Stomach (tissue), 9 donors: ENCODE data around the gene AUTS2. TPM values are rescaled to one million over a fixed set of nuclear protein-coding genes. Genes with fewer than 3 reads are reported as not detected.
A peak's percentile ranks its signal among the peaks of the same experiment; 100 is the strongest.

ENCODE experiments used
- DNase-seq, 2 donors: peaks; one replicate each; pipeline versions ENCODE4 v3.0.0 to v3.0.0-alpha.2; 2013 to 2019
- H3K27ac ChIP-seq, 5 donors: fragments of 200-600 bp in 4 of 5; sonication (generic) in 4 of 5; one replicate each; pipeline ENCODE4 v1.5.1; 2013 to 2019; ENCODE audit warnings: mild to moderate bottlenecking in 1 of 5, moderate library complexity in 1 of 5
- H3K27me3 ChIP-seq, 3 donors: fragments of 200-600 bp; sonication (generic); one replicate each; pipeline ENCODE4 v1.5.1; 2017 to 2019; ENCODE audit warnings: mixed run types in 1 of 3
- H3K36me3 ChIP-seq, 4 donors: fragments of 200-600 bp; sonication (generic); 1 replicate in 3 of 4; 2 replicates in 1 of 4; pipeline ENCODE4 v1.5.1; 2016 to 2019
- H3K4me1 ChIP-seq, 4 donors: fragments of 200-600 bp; sonication (generic); one replicate each; pipeline ENCODE4 v1.5.1; 2016 to 2019
- H3K4me3 ChIP-seq, 4 donors: fragments of 200-600 bp; sonication (generic) in 3 of 4; one replicate each; pipeline ENCODE4 v1.5.1; 2016 to 2019; ENCODE audit warnings: mild to moderate bottlenecking in 1 of 4
- H3K9me3 ChIP-seq, 4 donors: fragments of 200-600 bp; sonication (generic); one replicate each; pipeline ENCODE4 v1.5.1; 2016 to 2019
- EP300 ChIP-seq: sonication (generic); formaldehyde crosslinking; IDR thresholded peaks from one replicate; pipeline ENCODE4 v1.6.1; 2017; ENCODE audit warnings: antibody characterized with exemption
- POLR2A ChIP-seq, 4 donors: fragments of 450-650 bp; IDR thresholded peaks; one replicate each; pipeline ENCODE4 v1.6.1; 2016; ENCODE audit warnings: antibody characterized with exemption in 4 of 4, control low read depth in 2 of 4, mild to moderate bottlenecking in 1 of 4, moderate library complexity in 1 of 4
- POLR2AphosphoS5 ChIP-seq, 3 donors: sonication (generic); formaldehyde crosslinking; IDR thresholded peaks; one replicate each; pipeline ENCODE4 v1.6.1; 2016; ENCODE audit warnings: antibody characterized with exemption in 3 of 3
- WGBS, 5 donors: extraction: QIAGEN DNeasy Blood & Tissue Kit in 3 of 5; methylation state at CpG; one replicate each; pipeline versions ENCODE4 v1.1.5 to v1.1.7; 2013 to 2018; 5-methylcytosine and 5-hydroxymethylcytosine counted together
- intact Hi-C: fragments of 100-400 bp; cut with DNase I; formaldehyde crosslinking; loops from one replicate; pipeline ENCODE4 v1.15.1; 2023; ENCODE audit warnings: low total_unique reads
- polyA plus RNA-seq, 3 donors: library from polyadenylated mRNA; stranded (reverse); fragments of 200-250 nt; gene quantifications; one replicate each; pipeline ENCODE4 v1.2.3, GENCODE V29; 2013
- total RNA-seq, 5 donors: library from RNA; depleted of rRNA; stranded (reverse); fragments of >200 nt; gene quantifications; one replicate each; pipeline versions ENCODE4 v1.1.0 to v1.2.3, GENCODE V29; 2014 to 2016
- TF ChIP-seq, protein P1 (sequence below), 7 experiments: fragments of 450-650 bp in 4 of 7; fragments of 200-600 bp in 3 of 7; sonication (generic) in 3 of 7; IDR thresholded peaks; one replicate each; pipeline ENCODE4 v1.5.1; 2016 to 2019; ENCODE audit warnings: antibody characterized with exemption in 7 of 7, control low read depth in 2 of 7, mild to moderate bottlenecking in 1 of 7
- donor health status: healthy with polysubstance abuse.
- donor health status: Bipolar disorder and iron deficiency.
- donor health status: healthy.

AUTS2 gene
- total and polyA plus RNA-seq, 8 donors, result 3.8 to 90.3 (median 38.1) TPM

DNA sequence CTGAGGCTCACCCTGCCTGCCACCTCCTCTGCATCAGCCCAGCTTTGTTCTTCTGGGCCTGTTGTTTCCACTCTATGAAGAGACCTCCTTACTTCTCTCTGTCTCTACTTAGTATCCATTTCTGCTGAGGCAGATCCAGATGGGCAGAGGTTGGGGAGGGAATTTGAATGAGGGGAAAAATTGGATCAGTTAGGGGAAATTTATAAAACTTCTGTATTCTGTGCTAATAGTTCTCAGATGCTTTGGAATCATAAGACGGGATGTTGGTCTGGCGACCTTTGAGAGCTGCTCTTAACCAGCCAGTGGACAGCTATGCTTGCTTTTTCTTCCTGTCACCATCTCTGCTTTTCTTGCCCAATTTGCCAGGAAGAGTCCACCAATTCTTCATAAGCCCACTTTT, 55.5 kb downstream of the AUTS2 start:
- Histone ChIP-seq H3K27me3 (no peaks in the 10 kb centered on the region), H3K36me3 (no peaks in the 10 kb centered on the region), H3K9me3 (no peaks in the 10 kb centered on the region), H3K27ac (no peak overlapping the region), H3K4me1 (peaks cover 9 to 28% (median 20%) of the 10 kb centered on the region in 4 donors), H3K4me3 (no peak overlapping the region)
- intact Hi-C loops, result no loop called here
- DNase-seq, result no peak
- TF ChIP-seq, protein P1, sequence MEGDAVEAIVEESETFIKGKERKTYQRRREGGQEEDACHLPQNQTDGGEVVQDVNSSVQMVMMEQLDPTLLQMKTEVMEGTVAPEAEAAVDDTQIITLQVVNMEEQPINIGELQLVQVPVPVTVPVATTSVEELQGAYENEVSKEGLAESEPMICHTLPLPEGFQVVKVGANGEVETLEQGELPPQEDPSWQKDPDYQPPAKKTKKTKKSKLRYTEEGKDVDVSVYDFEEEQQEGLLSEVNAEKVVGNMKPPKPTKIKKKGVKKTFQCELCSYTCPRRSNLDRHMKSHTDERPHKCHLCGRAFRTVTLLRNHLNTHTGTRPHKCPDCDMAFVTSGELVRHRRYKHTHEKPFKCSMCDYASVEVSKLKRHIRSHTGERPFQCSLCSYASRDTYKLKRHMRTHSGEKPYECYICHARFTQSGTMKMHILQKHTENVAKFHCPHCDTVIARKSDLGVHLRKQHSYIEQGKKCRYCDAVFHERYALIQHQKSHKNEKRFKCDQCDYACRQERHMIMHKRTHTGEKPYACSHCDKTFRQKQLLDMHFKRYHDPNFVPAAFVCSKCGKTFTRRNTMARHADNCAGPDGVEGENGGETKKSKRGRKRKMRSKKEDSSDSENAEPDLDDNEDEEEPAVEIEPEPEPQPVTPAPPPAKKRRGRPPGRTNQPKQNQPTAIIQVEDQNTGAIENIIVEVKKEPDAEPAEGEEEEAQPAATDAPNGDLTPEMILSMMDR (IDR thresholded peaks at IDR 0.05), result no peak
- TF ChIP-seq EP300, result no peak
- WGBS, 5 donors, result 90 to 100% (median 99%) methylated on average over 2 of the region's 2 CpGs

DNA sequence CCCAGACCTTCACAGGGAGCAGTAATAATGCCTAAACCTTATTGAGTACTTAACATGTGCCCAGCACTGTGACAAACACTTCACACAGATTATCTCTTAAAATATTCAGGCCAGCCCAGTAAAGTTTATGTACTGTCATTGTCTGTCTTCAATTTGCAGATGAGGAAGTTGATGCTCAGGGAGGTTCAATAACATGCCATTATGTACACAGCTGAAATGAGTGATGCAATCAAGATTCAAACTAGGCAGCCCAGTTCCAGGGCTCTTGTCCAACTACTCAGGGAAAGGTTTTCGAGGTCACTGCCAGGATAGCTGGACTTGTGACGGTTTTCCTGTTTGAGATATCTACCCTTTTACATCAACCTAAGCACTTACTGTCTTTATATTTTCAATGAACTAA, 56.1 kb downstream of the AUTS2 start:
- H3K27ac ChIP-seq, result no peak overlapping the region
- peaks cover 9 to 28% (median 20%) of the 10 kb centered on the region in 4 donors for H3K4me1 ChIP-seq
- WGBS, 5 donors, result 26 to 43% (median 27%) methylated on average over 2 of the region's 2 CpGs
- DNase-seq, result peak; percentile 32 to 41
- no peaks in the 10 kb centered on the region for H3K27me3 ChIP-seq
- no peak overlapping the region for H3K4me3 ChIP-seq
- H3K9me3 ChIP-seq, result no peaks in the 10 kb centered on the region
- intact Hi-C loops, result no loop called here
- H3K36me3 ChIP-seq, result no peaks in the 10 kb centered on the region
- no peak for TF ChIP-seq POLR2A (IDR thresholded peaks at IDR 0.05)
- TF ChIP-seq POLR2AphosphoS5 (IDR thresholded peaks at IDR 0.05), result peak in 1 of 3 donors; percentile 11

DNA sequence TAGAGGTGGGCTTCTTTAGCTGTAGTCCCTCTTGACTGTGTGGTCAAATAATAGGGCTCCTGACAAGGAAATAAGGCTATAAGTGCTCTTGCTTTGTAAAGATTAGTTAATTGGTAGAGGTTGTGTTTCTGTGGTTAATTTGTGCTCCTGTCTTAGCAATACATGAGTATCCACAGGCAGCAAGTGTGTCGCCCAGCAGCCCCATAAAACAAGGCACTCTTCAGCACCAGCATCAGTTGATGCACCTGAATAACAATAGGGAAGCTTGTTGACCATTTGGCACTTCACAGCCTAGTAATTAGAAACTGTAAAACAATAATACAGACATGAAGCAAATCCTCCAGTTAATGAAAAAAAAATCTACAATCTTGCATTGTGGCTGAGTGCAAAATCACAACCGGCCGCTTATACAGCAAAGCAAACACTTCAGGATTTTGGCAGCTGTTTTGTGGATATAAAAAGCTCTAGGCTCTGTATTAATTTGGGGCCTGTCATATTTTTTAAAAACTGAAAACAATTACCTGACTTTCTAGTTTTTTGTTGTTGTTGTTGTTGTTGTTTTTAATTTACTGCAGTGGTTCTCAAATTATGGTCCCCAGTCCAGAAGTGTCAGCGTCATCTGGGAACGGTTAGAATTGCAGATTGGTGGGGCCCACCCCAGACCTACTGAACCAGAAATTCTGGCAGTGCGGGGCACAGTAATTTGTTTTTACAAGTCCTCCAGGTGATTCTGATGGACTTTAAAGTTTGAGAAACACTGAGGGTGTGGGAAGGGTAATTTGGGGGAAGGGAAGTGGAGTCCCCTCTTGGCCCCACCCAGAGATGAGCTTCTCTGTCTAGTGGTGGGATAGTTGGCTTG, 56.8 kb downstream of the AUTS2 start:
- DNase-seq, result no peak
- intact Hi-C loops, result no loop called here
- Histone ChIP-seq H3K4me1 (peaks cover 9 to 30% (median 20%) of the 10 kb centered on the region in 4 donors), H3K27ac (no peak overlapping the region), H3K4me3 (no peak overlapping the region), H3K36me3 (no peaks in the 10 kb centered on the region), H3K9me3 (no peaks in the 10 kb centered on the region), H3K27me3 (no peaks in the 10 kb centered on the region)
- 68 to 72% (median 69%) methylated on average over 6 of the region's 6 CpGs for WGBS, 5 donors
- TF ChIP-seq POLR2AphosphoS5 (IDR thresholded peaks at IDR 0.05), result no peak
- TF ChIP-seq, protein P1 (IDR thresholded peaks at IDR 0.05), result no peak
- no peak for TF ChIP-seq EP300
- no peak for TF ChIP-seq POLR2A (IDR thresholded peaks at IDR 0.05)

DNA sequence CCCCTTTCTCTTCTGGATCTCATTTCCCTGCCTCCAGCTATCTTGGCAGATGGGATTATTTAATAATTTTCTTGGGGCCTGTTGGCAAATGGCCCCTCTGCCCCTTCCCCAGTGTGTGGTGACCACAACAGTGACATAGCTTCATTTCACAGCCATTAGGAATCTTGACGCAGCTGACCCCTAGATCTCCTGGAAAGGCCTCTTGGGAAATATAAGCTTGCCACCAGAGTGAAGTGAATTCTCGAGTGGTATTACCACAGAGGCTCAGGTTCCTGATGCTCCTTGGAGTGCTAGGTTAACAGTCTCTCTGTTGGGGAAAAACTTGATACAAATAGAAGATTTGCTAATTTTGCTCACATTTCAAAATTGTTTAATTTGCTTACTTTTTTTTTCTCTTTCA, 57.8 kb downstream of the AUTS2 start:
- no peak for DNase-seq
- 77 to 91% (median 86%) methylated on average over 2 of the region's 2 CpGs for WGBS, 5 donors
- Histone ChIP-seq H3K4me3 (no peak overlapping the region), H3K27me3 (no peaks in the 10 kb centered on the region), H3K27ac (no peak overlapping the region), H3K9me3 (no peaks in the 10 kb centered on the region), H3K4me1 (peaks cover 9 to 31% (median 20%) of the 10 kb centered on the region in 4 donors), H3K36me3 (no peaks in the 10 kb centered on the region)
- TF ChIP-seq POLR2AphosphoS5 (IDR thresholded peaks at IDR 0.05) (no peak), POLR2A (IDR thresholded peaks at IDR 0.05) (no peak), EP300 (no peak)
- TF ChIP-seq, protein P1 (IDR thresholded peaks at IDR 0.05), result no peak
- intact Hi-C loops, result no loop called here

- no peak overlapping the region for H3K27ac ChIP-seq
- H3K4me3 ChIP-seq, result no peak overlapping the region
- intact Hi-C loops, result no loop called here
- peak in 1 of 2 donors; percentile 65 for DNase-seq
- no peaks in the 10 kb centered on the region for H3K9me3 ChIP-seq
- TF ChIP-seq POLR2A (IDR thresholded peaks at IDR 0.05) (no peak), EP300 (no peak), POLR2AphosphoS5 (IDR thresholded peaks at IDR 0.05) (no peak)
- TF ChIP-seq, protein P1 (IDR thresholded peaks at IDR 0.05), result no peak
- 15 to 28% (median 20%) methylated on average over 5 of the region's 5 CpGs for WGBS, 5 donors
- H3K36me3 ChIP-seq, result no peaks in the 10 kb centered on the region
- no peaks in the 10 kb centered on the region for H3K27me3 ChIP-seq
- H3K4me1 ChIP-seq, result peaks cover 9 to 31% (median 20%) of the 10 kb centered on the region in 4 donors
Observed at GRCh38 chr7:69656890-69657289, 58.6 kb downstream of the AUTS2 start.
